RWPE1 (cell line): ENCODE results near the gene KRT9.
"Not testable (repeated sequence)": the region's sequence is repeated elsewhere in the genome, so short reads cannot be mapped to it uniquely, and the experiment has no call there.

Experiments
- CTCF ChIA-PET: fragments of 350-600 bp; sonication (Branson Sonifier 250); formaldehyde crosslinking; extraction: SDS; loops from one replicate; lab custom pipeline; 2021; lab: Yijun Ruan, JAX
- POLR2A ChIA-PET: fragments of 400-600 bp; formaldehyde crosslinking; extraction: SDS; loops from one replicate; lab custom pipeline; 2020; ENCODE audit warnings: antibody characterized with exemption; ENCODE audit not compliant: low non-redundant PET; lab: Yijun Ruan, JAX
- DNase-seq: peaks from one replicate; pipeline ENCODE4 v3.0.0; 2012; ENCODE audit warnings: low spot score
- H3K27ac ChIP-seq: fragments of 450-650 bp; 2 replicates; pipeline ENCODE4 v1.5.1; 2017
- TF ChIP-seq, protein P1 (sequence below): fragments of 450-650 bp; conservative IDR thresholded peaks from 2 replicates; pipeline ENCODE4 v1.5.1; 2017; ENCODE audit warnings: low read depth, mild to moderate bottlenecking

KRT9 gene

DNA sequence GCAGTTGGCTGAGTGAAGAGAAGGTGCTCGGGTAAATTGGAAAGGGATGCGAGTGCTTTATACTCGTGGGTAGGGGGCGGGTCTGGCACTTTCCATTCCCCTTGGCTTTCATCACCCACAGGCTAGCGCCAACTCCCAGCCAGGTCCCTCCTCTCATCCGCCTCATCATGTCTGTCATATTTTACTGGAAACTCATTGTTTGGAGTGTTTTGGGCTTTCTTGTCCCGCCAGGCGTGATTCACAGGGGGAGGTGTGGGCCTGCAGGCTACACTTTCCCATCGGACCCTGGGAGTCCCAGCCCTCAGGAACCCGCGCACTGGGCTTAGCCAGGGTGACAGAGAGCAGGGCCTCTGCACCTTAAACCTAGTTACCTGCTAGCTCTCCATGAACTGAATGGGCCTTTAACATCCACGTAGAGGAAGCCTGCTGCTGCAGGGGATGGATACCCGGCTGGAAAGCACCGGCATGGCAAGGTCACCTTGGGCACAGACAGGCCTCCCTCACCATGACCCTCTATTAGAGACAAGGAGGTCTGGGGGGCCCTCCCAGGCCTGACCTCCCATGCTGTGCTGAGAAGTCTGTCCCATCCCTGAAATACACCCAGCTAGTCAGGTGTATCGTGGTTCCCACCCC lies 15.1 kb upstream of the KRT9 start, which contains the start of gene KRT14:
TSS of gene KRT14 (minus strand) at position 33 of the 633 bp plus-strand sequence. CDS start 61 bp downstream, outside the sequence.
- CTCF ChIA-PET: interaction anchor here (0.7 kb wide), 1 partner anchor 703 kb away, joined by 4 read pairs; no protein-coding TSS in a partner anchor
- POLR2A ChIA-PET: interaction anchor here (0.6 kb wide), 1 partner anchor 30 kb away, joined by 3 read pairs; no protein-coding TSS in a partner anchor
- TF ChIP-seq, protein P1, sequence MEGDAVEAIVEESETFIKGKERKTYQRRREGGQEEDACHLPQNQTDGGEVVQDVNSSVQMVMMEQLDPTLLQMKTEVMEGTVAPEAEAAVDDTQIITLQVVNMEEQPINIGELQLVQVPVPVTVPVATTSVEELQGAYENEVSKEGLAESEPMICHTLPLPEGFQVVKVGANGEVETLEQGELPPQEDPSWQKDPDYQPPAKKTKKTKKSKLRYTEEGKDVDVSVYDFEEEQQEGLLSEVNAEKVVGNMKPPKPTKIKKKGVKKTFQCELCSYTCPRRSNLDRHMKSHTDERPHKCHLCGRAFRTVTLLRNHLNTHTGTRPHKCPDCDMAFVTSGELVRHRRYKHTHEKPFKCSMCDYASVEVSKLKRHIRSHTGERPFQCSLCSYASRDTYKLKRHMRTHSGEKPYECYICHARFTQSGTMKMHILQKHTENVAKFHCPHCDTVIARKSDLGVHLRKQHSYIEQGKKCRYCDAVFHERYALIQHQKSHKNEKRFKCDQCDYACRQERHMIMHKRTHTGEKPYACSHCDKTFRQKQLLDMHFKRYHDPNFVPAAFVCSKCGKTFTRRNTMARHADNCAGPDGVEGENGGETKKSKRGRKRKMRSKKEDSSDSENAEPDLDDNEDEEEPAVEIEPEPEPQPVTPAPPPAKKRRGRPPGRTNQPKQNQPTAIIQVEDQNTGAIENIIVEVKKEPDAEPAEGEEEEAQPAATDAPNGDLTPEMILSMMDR: no peak

DNA sequence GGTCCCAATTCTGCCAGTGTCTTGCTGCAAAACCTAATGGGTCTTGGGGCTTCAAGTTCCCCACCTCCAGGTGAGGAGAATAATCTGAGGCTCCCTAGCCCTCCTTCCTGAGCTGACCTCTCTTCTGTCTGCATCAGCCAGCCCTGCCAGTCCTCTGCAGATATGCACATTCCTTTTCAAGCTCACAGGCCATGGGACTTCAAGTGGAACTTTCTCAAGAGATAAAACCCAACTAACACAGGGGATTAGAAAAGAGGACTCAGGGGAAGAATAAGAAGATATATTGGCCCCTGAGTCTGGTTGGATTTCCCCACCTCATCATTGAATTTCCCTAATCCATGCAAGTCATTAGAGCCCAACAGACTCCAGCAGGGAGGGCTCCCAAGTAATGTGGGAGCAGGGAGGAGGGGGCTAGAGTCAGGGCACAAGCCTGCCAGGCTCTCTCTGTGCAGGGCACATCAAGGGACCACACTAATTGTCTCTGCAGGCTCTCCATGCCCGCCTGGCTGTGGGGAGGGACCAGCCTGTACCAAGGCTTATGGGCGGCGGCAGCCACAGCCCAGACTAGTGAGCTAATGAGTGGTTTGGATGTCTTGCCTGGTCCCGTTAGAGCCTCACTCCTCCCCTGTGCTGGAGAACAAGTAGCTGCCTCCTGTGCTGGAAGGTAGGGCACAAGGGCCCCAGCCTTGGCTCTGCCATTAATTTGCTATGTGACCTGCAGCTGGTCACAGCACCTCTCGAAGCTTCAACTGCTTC lies 13.6 kb upstream of the KRT9 start:
- ChIA-PET POLR2A (no interaction called here), CTCF (interaction anchor here (0.9 to 1.2 kb wide), 3 partner anchors 62 to 77 kb away, joined by 3 to 5 read pairs (median 3); no protein-coding TSS in a partner anchor)
- DNase-seq: no peak
- TF ChIP-seq, protein P1: no peak
- H3K27ac ChIP-seq: peak overlapping the region; percentile 100

More for the DNA sequence above, 15.1 kb upstream of the KRT9 start, which contains the start of gene KRT14:
- peak; percentile 62 for DNase-seq
- peak within 1 kb of the TSS; percentile 100 for H3K27ac ChIP-seq

DNA sequence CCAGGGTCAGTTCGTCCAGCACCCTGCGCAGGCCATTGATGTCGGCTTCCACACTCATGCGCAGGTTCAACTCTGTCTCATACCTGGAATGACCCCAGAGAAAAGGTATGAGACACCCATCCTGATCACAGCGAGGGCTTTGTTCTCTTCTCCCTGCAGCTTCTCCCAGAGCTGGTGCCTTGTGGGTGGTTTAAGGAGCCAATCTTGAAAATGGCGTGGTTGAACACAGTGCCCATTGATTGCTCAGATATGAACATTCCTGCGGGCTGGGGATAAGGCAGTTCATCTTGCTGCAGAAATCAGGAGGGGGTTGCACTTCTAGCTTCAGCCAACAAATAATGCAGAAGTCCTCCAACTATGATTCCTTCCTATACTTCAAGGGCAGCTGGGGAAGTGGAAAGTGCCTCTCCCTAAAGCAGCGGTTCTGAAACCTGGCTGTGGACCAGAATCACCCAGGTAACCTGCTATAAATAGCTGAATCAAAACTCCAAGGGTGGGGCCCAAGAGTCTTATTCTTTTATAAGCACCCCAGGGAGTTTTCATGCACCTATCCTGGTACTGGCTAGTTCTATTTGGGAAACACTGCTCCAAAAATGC lies 12.6 kb upstream of the KRT9 start:
- not testable (repeated sequence) for DNase-seq
- peak overlapping the region; percentile 100 for H3K27ac ChIP-seq
- ChIA-PET POLR2A (interaction anchor here (0.7 kb wide), 1 partner anchor 63 kb away, joined by 10 read pairs; no protein-coding TSS in a partner anchor), CTCF (interaction anchor here (0.7 to 1.9 kb wide), 3 partner anchors 35 to 65 kb away, joined by 3 to 9 read pairs (median 3); no protein-coding TSS in a partner anchor)

DNA sequence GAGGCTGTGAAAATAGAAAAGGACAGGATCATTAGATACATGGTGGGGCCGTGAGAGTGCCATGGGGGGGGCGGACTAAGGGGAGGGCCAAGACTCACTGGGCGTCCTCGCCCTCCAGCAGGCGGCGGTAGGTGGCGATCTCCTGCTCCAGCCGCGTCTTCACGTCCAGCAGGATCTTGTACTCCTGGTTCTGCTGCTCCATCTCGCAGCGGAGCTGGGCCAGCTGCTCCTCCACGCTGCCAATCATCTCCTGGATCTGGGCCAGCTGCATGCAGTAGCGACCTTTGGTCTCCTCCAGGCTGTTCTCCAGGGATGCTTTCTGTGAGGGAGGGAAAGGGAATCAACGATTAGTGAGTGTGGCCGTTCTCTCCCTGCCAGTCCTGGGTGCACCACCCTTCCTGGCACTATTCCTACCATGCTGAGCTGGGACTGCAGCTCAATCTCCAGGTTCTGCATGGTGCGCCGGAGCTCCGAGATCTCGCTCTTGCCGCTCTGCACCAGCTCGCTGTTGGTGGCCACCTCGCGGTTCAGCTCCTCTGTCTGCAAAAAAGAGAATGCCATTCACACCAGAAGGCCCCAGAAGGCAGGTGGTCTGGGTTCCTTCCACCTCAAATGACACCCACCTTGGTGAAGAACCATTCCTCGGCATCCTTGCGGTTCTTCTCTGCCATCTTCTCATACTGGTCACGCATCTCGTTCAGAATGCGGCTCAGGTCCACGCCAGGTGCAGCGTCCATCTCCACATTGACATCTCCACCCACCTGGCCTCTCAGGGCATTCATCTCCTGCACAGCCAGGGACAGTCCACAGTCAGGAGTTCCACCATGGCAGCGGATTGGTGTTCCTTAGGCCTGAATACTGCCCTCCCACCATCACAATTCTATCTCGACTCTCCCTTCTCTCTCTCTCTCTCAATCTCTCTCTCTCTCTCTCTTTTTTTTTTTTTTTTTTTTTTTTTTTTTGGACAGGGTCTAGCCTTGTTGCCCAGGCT lies 11.6 kb upstream of the KRT9 start:
- ChIA-PET POLR2A (interaction anchor here (0.7 kb wide), 1 partner anchor 64 kb away, joined by 10 read pairs; no protein-coding TSS in a partner anchor), CTCF (interaction anchor here (0.6 to 1.9 kb wide), 9 partner anchors 18 to 235 kb away, joined by 3 to 9 read pairs (median 3); no protein-coding TSS in a partner anchor)
- peak overlapping the region; percentile 100 for H3K27ac ChIP-seq
- no peak for DNase-seq
- TF ChIP-seq, protein P1: no peak

DNA sequence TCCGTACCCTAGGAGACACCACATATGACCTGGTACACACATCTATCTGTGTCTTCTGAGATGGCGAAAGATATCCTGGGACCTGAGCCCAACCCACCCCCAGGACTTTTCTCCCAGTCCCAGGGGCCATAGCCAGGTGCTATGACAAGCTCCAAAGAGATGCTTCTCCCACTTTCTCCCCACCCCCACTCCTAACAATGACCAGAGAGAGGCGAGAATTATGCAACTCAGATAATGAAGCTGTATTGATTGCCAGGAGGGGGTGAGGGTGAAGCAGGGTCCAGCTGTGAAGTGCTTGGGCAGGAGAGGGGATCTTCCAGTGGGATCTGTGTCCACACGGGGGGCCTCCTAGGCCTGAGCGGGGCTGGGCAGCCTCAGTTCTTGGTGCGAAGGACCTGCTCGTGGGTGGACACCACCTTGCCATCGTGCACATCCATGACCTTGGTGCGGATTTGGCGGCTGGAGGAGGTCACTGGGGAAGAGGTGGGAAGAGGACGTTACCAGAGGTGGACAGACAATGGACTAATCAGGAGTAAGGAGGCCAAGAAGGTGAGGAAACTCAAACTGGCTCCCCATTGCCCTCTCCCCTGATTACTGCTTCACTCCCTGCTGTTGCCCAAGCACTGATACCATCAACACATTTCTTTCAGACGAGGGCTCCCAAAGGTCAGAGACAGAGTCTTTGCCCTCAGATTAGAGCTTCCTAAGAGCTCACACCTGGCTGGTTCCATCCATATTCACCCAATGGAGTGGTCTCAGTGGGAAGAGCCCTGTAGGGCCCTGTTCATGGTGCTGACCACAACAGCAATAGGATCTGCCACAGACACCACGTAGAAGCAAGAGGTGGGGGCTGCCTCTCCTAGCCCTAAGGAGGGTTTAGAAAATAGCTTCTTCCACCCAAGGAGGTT lies 10.5 kb upstream of the KRT9 start:
- ChIA-PET CTCF (interaction anchor here (0.6 to 2.1 kb wide), 7 partner anchors 20 to 922 kb away, joined by 3 to 21 read pairs (median 4); no protein-coding TSS in a partner anchor), POLR2A (interaction anchor here (0.7 kb wide), 1 partner anchor 54 kb away, joined by 4 read pairs; no protein-coding TSS in a partner anchor)
- H3K27ac ChIP-seq: peak overlapping the region; percentile 100
- peak; percentile 17 for DNase-seq
